Measurements from ENCODE around the gene KPNA1. TPM values are rescaled to one million over a fixed set of nuclear protein-coding genes. Genes with fewer than 3 reads are reported as not detected.

KPNA1 gene
- total RNA-seq, 1 experiment from 2014 or later = 58.8 TPM

- TF ChIP-seq, protein P1, sequence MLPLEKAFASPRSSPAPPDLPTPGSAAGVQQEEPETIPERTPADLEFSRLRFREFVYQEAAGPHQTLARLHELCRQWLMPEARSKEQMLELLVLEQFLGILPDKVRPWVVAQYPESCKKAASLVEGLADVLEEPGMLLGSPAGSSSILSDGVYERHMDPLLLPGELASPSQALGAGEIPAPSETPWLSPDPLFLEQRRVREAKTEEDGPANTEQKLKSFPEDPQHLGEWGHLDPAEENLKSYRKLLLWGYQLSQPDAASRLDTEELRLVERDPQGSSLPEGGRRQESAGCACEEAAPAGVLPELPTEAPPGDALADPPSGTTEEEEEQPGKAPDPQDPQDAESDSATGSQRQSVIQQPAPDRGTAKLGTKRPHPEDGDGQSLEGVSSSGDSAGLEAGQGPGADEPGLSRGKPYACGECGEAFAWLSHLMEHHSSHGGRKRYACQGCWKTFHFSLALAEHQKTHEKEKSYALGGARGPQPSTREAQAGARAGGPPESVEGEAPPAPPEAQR (CRISPR knock-in tag; IDR thresholded peaks at IDR 0.05) = no peak
- no peak for TF ChIP-seq CREB1 (CRISPR knock-in tag; IDR thresholded peaks at IDR 0.05)
Observed at GRCh38 chr3:122496508-122496907, 18.2 kb downstream of the KPNA1 start (continued).

GRCh38 chr3:122493296-122493695 is 21.4 kb downstream of the KPNA1 start:
- Mint-ChIP-seq H3K4me1 (peaks cover 25% of the 10 kb centered on the region), H3K9me3 (no peaks in the 10 kb centered on the region), H3K27ac (peak overlapping the region; percentile 69), H3K27me3 (ENCODE audit: low read depth) (no peaks in the 10 kb centered on the region), H3K36me3 (peaks cover 35% of the 10 kb centered on the region), H3K4me3 (no peak overlapping the region)
- no peak for TF ChIP-seq TCF7 (CRISPR knock-in tag; IDR thresholded peaks at IDR 0.05; ENCODE audit: low read depth)
- TF ChIP-seq ZNF425 (CRISPR knock-in tag; conservative IDR thresholded peaks at IDR 0.05) = no peak
- TF ChIP-seq, protein P2, sequence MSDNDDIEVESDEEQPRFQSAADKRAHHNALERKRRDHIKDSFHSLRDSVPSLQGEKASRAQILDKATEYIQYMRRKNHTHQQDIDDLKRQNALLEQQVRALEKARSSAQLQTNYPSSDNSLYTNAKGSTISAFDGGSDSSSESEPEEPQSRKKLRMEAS (CRISPR knock-in tag; IDR thresholded peaks at IDR 0.05) = no peak
- no peak for TF ChIP-seq FOXP1 (CRISPR knock-in tag; IDR thresholded peaks at IDR 0.05; ENCODE audit: borderline replicate concordance)
- no peak for TF ChIP-seq HMGA2 (CRISPR knock-in tag; IDR thresholded peaks at IDR 0.05)
- no peak for TF ChIP-seq FOXP4 (CRISPR knock-in tag; IDR thresholded peaks at IDR 0.05)
- TF ChIP-seq AFF4 (CRISPR knock-in tag; IDR thresholded peaks at IDR 0.05; ENCODE audit: borderline replicate concordance) = no peak
- TF ChIP-seq, protein P3, sequence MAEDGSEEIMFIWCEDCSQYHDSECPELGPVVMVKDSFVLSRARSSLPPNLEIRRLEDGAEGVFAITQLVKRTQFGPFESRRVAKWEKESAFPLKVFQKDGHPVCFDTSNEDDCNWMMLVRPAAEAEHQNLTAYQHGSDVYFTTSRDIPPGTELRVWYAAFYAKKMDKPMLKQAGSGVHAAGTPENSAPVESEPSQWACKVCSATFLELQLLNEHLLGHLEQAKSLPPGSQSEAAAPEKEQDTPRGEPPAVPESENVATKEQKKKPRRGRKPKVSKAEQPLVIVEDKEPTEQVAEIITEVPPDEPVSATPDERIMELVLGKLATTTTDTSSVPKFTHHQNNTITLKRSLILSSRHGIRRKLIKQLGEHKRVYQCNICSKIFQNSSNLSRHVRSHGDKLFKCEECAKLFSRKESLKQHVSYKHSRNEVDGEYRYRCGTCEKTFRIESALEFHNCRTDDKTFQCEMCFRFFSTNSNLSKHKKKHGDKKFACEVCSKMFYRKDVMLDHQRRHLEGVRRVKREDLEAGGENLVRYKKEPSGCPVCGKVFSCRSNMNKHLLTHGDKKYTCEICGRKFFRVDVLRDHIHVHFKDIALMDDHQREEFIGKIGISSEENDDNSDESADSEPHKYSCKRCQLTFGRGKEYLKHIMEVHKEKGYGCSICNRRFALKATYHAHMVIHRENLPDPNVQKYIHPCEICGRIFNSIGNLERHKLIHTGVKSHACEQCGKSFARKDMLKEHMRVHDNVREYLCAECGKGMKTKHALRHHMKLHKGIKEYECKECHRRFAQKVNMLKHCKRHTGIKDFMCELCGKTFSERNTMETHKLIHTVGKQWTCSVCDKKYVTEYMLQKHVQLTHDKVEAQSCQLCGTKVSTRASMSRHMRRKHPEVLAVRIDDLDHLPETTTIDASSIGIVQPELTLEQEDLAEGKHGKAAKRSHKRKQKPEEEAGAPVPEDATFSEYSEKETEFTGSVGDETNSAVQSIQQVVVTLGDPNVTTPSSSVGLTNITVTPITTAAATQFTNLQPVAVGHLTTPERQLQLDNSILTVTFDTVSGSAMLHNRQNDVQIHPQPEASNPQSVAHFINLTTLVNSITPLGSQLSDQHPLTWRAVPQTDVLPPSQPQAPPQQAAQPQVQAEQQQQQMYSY (CRISPR knock-in tag; IDR thresholded peaks at IDR 0.05) = no peak
- TF ChIP-seq IRF2 (CRISPR knock-in tag; IDR thresholded peaks at IDR 0.05; ENCODE audit: borderline replicate concordance, low read depth) = no peak
- ChIA-PET CTCF (interaction anchor here (1.2 kb wide), 1 partner anchor 185 kb away, joined by 3 read pairs; no protein-coding TSS in a partner anchor), POLR2A (no interaction called here)
- ATAC-seq (no peak), DNase-seq (ENCODE audit: low spot score) (no peak)

Data from WTC11 (cell line).